HG03159 (cell line): Measurements from ENCODE around the gene MYOM1.

Experiments
- ATAC-seq: cut with Tn5 transposase; IDR thresholded peaks from one replicate; pipeline ENCODE4 v1.9.1; 2021; ENCODE audit warnings: mild to moderate bottlenecking, moderate library complexity; ENCODE audit not compliant: unreplicated experiment

The MYOM1 gene

DNA sequence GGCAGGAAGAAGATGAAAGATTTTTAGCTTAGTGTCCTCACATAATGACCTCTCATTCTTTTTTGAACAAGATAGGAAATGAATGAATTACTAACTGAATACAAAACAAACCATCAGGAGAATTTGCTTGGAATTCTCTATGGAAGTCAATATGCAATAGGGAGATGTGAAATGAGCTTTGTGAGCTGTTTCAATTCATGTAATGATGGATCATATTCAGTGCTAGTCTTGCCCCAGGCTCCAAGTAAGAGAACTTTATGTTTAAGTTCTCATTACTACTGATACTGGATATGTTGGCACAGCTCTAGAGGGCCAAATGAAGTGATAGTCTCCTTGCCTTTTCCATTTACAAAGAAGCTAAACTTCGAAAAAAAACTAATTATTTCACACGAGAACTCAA is 29.2 kb downstream of the MYOM1 start:
- ATAC-seq, result no peak

DNA sequence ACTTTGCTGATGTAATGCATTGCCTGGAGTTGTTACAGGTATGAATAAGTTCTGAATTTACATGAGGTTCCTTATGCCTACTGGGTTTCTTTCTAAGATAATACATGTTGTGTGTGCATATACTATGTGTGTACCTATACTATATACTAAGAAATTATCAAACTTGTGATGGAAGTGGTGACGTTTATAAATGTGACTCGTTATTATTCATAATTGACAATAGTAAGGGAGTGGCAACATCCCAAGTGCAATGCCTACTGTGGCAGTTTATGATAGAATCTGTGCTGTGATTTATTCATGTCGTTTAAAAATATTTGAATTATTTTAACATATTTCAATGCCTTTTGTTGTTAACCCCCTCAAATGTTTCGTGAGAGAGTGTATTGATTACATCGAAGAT is 29.9 kb downstream of the MYOM1 start:
- no peak for ATAC-seq

DNA sequence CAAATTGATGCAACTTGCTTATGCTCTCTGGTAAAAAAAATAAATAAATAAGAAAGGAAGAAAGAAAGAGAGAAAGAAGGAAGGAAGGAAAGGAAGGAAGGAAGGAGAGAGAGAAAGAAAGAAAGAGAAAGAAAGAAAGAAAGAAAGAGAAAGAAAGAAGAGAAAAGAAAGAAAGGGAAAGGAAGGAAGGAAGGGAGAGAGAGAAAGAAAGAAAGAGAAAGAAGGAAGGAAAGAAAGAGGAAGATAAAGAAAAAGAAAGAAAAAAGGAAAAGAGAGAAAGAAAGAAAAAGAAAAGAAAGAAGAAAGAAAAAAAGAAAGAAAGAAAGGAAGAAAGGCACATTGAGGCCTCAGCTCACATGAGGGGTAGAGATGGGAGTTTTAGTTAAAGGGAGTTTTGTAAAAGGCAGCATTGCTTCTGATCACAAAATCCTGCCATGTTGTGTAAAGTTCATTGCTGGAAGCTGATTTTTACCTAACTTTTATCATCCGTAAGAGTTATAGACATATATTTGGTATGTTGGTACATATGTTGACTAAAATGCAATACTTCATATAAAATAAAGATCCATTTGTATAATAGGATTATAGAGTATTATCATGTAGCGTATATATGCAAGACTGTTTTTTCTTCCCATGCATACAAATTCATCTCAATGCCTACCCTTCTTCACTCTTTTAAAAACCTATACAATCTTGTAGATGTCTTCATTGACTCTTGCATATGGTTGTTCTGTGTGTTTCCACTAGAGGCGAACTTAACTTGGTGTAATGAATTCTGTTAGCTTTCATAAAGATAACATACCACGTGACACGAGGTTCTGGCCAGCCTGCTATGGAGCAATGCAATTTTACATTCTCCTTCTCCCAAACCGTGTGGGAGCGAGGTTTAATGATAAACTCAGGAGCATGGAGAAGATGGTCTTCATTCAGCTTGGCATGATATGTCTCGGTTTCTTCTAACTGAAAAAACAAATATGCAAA is 32.8 kb downstream of the MYOM1 start:
- ATAC-seq, result no peak

DNA sequence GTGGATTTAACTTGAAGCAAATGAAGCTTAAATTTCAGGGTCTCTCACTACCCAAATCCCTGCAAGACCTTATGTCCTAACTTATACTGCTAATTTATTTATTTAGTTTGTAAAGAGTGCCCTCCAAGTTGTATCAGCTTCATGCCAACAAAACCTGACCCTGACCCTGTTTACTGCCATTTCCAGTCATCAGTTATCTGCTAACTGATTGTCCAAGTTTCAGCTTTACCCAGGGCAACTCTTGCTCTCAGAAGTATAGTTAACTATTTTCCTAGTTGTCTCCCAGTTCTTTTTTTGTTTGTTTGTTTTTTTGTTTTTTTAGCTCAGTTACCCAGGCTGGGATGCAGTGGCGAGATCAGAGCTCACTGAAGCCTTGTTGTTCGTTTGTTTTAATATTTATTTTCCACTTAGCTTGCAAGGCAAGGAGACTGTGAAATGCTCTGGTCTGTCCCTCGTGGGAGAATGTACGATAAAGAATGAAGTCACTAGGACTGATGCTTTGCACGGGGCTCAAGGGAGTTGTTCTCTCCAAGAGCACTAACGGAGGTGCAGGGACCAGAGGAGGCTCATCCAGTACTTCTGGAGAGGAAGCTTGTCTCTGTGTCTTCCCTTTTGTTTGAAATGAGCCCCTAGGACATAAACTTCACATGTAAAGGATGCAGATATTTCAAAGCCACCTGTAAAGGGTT is 35.3 kb downstream of the MYOM1 start:
- ATAC-seq, result no peak

DNA sequence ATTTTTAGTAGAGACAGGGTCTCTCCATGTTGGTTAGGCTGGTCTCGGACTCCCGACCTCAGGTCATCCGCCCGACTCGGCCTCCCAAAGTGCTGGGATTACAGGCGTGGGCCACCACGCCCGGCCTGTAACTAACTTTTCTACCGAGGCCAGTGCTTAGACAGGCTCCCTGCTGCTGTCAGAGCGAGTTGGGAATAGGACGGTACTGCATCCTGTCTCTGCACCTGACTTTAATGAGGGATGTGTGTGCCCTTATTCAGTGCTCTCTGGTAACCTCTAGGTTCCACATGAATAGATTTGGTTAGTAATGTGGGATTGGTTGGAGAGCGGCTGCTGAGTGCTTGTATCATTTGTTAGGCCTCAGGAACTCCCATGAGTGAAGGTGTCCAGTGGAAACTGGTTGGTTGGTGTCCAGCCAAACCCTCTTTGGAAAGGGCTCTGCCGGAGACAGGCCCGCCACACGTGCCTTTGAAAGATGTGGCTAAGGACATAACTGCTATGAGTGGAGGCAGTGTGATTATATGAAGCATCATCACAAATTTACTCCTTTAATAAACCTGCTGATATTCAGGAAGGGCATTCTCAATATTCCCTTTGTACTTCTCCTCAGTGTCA is 36.6 kb downstream of the MYOM1 start:
- no peak for ATAC-seq

DNA sequence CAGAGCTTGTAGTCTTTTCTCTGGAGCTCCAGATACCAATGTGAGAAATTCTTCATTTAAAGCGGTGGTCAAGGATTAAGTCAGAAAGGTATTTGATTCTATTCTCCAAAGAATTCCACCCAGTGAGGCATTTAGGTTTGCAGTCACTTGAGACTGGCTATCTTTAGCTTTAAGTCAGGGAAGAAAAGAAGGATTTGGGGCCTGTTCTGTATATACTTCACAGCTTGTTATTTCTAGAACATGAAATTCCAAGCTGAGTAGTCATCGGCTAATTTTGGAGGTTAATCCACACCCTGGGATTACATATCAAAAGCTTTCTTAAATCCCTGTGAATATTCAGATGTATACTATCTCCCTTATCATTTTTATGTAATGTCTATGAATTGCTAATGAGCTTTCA is 39.4 kb downstream of the MYOM1 start:
- ATAC-seq, result no peak

DNA sequence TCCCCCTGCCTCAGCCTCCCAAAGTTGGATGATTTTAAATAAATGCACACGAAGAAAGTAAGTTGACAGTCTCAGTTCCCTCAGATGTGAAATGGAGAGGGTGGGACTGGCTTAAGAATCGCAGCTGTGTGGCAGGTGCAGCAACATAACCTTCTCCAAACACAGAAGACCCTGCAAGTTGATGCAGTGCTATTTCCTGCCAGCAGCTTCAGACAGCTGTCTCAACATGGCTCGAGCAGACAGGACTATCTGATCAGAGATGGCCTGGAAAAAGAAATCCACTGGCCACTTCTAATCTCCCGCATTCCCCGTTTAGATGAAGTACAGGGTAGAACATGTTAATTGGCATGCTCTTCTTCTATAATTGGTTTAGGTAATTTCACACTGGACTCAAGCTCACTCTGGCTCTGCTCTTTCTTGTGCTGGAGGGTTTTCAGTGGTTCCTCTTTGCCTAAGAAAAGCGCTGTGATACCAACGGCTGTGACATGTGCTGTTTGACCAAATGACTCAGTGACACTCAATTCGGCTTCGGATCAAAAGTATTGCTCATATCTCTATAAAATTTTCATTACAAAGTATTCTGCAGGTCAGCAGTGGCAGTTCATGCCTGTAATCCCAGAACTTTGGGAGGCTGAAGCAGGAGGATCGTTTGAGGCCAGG is 40.2 kb downstream of the MYOM1 start:
- ATAC-seq, result peak; percentile 45

DNA sequence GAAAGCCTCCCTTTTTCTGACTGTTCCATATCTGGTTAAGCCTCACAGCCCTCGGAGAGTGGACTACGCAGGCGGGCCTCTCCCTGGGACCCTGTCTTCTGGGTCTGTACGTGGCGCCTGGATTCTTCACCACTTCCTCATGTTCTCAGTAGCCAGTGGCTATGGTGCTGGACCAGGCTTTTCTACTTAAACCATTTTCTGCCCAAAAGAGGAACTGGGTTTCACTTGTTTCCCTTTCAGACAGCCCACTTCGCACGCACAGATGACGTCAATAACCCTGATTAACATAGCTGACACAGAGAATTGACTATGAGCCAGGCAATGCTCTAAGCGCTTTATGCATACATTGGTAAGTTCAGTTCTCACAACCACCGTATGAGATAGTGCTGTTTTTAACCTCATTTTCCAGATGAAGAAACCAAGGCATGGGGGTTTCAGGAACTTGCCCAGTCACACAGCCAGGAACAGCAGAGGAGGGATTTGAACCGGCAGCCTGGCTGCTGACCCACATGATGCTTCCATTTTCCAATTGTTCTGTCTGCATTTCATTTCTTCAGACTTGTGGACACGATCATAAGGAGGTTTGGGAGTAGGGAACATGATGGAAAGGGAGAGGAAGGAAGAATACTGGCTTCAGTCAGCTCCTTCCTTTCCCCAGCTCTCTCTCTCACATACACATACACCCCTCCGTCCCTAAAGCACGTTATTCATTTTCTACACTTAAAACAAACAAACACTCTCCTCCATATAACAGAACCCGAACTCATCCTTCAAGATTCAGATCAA is 41.7 kb downstream of the MYOM1 start:
- peak; percentile 84 for ATAC-seq

DNA sequence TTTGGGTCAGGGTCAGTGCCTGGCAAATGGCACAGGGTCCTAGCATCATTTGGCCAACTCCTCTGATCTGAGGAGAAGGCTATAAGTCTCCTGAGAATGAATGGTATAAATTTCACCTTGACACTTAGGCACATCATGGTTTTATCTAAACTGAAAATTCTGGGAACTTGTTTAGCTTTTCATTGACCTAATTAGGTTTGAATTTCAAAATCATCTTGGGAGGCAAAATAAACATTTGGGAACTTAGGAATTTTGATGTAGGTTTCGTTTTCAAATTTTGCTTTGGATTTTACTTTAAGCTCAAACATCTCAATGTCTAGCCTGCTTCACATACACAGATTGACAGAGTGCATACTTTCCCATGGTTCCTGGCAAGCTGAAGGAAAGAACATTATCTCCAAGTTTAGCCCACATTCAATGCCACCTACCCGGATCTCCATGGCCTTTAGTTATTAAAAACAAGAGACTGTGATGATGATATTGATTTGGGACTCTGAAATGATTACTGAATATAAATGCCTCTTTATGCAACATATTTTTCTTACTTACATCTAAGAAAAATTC is 44.5 kb downstream of the MYOM1 start:
- ATAC-seq, result no peak

DNA sequence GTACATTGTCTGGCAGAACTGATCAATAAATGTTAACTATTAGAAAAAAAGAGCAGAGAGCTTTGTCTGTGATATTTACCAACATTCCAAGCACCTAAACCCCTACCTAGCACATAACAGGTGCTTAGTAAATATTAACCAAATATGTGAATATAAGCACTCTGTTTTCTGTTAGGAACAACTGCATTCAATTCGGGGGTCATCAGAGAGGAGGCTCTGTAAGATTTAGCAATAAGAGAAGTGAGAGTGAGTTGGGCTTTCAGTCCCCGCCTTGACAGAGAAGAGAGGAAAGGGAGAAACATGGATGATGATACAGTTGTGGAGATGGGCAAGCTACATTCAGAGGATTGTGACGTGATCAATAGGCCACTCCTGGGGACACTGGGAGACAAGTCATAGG is 47.7 kb downstream of the MYOM1 start:
- no peak for ATAC-seq

DNA sequence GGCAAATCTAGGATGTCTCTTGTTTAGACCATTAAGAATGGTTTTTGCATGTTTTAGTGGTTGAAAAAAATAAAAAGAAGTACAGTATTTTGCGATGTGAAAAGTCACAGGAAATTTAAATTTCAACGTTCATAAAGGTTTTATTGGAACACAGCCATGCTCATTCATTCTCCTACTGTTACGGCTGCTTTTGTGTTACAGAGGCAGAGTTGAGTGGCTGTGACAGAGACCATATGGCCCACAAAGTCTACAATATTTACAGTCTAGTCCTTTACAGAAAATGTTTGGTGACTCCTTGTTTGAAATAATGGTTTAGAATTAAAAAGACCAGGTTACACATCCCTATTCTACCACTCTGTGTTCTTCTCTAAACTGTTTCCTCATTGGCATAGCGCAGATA is 48.1 kb downstream of the MYOM1 start:
- no peak for ATAC-seq

DNA sequence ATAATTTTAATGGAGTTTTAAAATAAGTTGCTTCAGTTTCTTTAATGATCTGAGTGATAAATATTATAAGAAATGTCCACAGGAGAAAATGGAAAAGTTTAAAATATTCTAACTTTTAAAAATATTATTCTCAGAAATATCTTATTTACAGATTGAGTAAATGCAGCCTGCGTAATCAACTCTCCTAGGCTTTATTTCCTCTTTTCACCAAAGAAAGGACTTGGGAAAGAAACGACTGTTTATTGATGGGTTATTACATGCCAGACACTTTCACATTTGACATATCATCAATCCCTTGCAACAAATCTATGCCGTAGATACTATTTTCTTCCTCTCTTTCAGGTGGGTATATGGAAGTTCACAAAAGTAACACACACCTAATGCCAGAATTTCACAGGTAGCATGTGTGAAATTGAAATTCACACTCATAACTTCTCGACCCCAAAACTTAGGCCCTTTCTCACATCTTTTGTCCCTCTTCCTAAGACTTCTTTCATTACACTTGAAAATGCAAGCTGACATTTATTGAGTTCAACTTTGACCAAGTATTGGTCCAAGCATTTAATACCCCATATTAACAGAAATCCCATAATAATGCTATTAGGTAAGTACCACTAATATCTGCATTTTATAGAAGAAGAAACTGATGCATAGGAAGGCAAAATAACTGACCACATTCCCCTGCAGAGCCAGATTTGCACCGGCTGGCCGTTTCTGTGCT is 49.2 kb downstream of the MYOM1 start:
- no peak for ATAC-seq

DNA sequence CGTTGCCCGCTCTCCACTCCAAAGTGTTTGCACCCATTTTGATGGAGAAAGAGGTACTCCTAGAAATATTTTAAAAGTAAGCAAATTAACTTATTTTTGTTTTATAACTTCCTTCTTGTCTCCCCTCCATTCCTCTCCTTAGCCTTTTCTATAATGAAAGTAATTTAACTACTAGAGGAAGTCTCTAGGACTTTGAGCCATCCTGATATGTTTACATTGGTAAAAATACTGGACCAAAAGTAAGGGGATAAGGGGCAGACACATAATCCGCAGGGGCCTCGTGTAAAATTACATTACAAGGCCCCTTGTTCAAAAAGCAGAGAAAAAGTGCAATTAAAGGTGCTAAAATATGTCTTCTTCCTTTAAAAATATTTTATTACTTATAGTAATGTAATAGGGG is 55.4 kb downstream of the MYOM1 start:
- no peak for ATAC-seq

DNA sequence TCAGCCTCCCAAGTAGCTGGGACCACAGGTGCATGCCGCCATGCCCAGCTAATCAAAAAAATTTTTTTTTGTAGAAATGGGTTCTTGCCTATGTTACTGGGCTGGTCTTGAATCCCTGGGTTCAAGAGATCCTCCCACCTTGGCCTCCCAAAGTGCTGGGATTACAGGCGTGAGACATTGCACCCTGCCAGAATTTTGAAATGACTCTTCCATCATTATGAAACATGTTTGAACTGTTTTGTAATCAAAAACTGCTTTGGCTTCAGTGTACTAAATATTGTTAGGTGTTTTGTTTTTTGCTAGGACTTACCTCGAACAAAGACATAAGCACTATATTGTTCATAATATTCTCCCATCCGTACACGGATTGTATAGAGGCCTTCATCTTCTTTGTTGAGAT is 55.8 kb downstream of the MYOM1 start:
- ATAC-seq, result no peak

DNA sequence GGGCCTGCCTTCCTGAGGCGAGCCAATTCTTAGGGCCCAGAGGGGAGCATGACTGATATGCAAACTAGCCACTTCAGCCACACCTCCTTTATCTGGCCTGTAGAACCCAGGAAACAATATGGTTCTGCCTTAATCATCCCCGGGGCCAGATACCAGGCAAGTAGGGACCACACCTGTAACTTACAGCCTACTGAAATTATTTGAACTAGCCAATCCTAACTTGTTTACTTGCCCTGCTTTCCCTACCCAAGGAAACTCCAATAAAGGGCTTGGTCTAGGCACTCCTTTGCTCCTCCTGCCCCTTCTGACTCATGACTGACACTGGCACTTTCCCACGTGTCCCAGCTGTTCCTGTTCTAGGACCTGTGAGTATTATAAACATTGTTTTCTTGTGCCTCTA is 57.6 kb downstream of the MYOM1 start:
- ATAC-seq, result no peak

DNA sequence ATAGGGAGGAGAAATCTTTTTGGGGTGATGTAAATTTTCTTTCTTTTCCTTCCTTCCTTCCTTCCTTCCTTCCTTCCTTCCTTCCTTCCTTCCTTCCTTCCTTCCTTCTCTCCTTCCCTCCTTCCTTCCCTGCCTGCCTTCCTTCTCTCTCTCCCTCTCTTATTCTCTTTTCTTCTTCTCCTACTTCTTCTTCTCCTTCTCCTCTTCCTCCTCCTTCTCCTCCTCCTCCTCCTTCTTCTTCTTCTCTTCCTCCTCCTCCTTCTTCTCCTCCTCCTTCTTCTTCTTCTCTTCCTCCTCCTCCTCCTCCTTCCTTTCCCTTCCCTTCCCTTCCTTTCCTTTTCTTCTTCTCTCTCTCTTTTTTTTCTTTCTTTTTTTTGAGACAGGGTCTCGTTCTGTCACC is 59.9 kb downstream of the MYOM1 start:
- no peak for ATAC-seq

DNA sequence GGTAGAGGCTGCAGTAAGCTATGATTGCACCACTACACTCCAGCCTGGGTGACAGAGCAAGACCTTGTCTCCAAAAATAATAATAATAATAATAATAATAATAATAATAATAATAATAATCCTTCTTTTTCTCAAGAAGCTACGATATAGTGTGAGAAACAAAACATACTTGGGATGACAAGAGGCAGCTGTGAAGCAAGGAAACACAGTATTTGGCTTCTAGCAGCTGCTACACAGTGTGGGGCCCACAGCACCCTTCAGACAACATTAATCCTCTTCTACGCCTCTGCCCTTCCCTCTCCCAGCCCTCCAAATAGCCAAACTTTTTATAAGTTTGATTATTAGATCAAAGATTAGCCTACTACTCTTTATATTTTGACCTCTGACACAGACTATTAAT is 62.2 kb downstream of the MYOM1 start:
- ATAC-seq, result no peak

DNA sequence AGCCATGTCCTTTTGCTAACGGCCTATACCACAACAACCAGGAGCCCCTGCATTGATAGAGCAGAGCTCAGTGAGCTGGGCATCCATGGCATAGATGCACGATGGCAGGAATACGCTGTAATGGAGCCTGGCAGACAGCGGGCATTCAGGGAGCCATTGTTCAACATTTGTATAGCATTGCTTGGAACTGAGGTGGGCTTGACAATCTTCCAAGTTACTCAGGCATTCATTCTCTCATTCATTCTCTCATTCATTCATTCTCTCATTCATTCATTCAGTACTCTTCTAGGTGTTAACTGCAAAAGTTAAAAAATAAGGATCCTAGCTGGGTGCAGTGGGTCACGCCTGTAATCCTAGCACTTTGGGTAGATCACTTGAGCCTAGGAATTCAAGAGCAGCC is 62.7 kb downstream of the MYOM1 start:
- no peak for ATAC-seq

DNA sequence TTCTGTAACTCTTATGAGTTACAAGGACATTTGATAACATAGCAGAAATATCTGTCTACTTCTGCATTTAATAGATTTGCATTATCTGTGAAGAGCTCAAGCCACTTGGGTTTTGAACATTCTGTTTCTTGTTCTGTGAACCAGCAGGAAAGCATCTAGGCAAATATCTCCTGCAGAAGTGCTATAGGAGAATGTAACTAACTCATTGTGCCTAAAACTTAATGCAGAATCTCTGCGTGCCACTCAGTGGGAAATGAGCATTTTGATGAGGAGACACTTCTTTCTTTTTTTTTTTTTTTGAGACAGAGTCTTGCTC is 63.5 kb downstream of the MYOM1 start:
- no peak for ATAC-seq

DNA sequence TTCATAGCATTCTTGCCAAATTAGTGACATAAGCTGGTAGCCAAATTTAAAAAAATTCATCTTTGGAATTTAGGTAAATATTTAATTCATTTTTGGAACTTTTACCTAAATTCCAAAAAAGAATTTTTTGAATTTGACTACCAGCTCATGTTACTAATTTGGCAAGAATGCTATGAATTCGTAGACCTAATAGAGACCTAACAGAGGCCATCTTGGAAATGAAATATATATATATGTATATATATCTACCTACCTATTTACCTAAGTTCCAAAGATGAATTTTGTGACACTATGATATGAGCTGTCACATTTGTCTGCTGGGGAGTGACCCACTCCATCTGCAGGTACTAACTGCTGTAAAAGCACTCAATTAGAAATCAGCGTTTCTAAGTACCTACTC is 65.6 kb downstream of the MYOM1 start:
- ATAC-seq, result no peak
